ENCODE data around the gene CHST15. TPM values are rescaled to one million over a fixed set of nuclear protein-coding genes. Genes with fewer than 3 reads are reported as not detected.
A peak's percentile ranks its signal among the peaks of the same experiment; 100 is the strongest.

Gene CHST15
- total RNA-seq, 5 donors from 2014 or later (not counting 1 experiment from before 2014, with no cell fraction given) = 0.95 to 4.2 (median 1.3) TPM

DNA sequence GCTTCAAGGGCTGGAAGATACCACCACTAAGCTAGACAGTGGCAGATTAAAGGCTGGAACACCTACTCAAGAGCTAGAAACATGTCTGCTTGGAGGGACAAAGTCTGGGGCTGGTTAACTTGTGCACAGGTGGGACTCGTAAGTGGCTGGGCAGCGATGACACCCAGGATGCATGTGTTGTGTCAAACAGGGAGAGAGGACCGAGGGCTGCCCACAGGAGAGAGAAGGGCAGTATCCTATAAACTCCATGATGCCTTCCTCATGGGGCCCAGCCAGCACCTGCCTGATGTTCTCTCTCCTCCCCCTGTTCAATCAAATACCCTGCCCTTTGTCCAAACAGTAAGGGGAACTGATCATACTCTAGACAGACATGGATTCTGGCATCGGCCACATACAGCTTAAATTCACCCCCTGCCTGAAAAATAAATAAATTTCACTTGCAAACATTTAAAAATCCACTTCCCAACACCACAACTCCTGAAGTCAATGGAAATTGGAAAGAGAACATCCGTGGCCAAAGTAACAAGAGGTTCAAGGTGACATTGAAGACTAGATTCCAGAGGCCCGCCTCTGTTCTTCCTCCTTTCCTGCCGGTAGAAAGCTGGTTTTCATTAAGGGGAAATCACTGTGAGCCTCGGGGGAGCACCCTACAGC is 50.6 kb downstream of the CHST15 start:
- Mint-ChIP-seq H3K36me3 (no peaks in the 10 kb centered on the region), H3K27me3 (peaks cover 3% of the 10 kb centered on the region in 2 donors), H3K27ac (no peak overlapping the region), H3K4me3 (peak overlapping the region in 1 of 3 donors; percentile 44), H3K9me3 (peaks cover 0 to 8% (median 4%) of the 10 kb centered on the region in 3 donors), H3K4me1 (peaks cover 4 to 20% (median 8%) of the 10 kb centered on the region in 3 donors)
- POLR2A ChIA-PET = no interaction called here
- no peak overlapping the region for H3K27ac ChIP-seq (ENCODE audit: low read length)
- H3K4me3 ChIP-seq (ENCODE audit: control insufficient read depth in 1 of 2, extremely low read depth in 1 of 2, low read length in 1 of 2) = no peak overlapping the region
- no peaks in the 10 kb centered on the region for H3K9me3 ChIP-seq
- ATAC-seq (replicated peaks in 1 of 4) (no peak), DNase-seq (no peak)
- no peaks in the 10 kb centered on the region for H3K36me3 ChIP-seq (ENCODE audit: control insufficient read depth in 2 of 2, extremely low read depth in 1 of 2, insufficient read depth in 1 of 2, low read length in 1 of 2)
- WGBS (ENCODE audit: insufficient coverage) = 53% methylated on average over 3 of the region's 8 CpGs
- CTCF ChIA-PET = no interaction called here
- H3K27me3 ChIP-seq (replicated peaks in 1 of 2; ENCODE audit: control insufficient read depth in 2 of 2, extremely low read depth in 1 of 2, insufficient read depth in 2 of 2, low read length in 1 of 2) = peaks cover 0 to 12% of the 10 kb centered on the region in 2 experiments
- peaks cover 7 to 10% of the 10 kb centered on the region in 2 experiments for H3K4me1 ChIP-seq (ENCODE audit: control insufficient read depth in 1 of 2, extremely low read depth in 1 of 2, insufficient read depth in 2 of 2, low read length in 2 of 2)

DNA sequence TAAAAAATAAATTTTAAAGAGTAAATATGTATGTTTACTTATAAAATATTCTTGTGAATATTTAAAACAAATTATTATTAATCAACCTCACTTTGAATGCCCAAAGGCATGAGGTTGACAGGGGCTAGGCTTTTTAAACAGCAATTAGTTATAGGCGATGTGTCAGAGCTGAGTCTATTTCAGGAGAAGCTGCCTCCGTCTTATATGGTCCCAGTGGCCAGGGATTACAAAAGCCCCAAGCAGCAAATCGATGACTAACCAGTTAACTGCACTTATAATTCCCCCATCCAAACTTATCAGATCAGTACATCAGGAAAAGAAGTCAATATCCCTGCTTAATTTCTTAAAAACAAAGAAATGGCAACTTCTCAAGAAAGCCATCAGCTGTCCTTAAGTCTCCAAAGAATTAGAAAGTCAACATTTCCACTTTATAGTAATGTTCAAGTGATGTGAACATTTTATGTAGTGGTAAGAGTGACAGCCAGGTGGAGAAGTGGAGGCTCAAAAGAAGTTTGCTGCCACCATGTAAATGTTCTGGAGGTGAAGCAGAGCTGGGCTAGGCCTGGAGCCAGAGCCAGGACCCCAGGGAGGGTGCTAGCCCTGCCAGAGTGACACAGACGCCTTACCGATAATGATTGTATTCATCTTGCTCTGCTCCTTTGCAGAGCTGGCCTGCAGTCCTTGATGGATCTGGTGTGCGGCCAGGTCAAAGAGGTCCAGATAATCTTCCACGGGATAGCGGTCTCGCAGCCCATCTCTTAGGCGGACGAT is 51.5 kb downstream of the CHST15 start:
- no peak overlapping the region for H3K4me3 Mint-ChIP-seq
- peaks cover 0 to 8% (median 4%) of the 10 kb centered on the region in 3 donors for H3K9me3 Mint-ChIP-seq
- DNase-seq (no peak), ATAC-seq (replicated peaks in 1 of 4) (no peak)
- Histone ChIP-seq H3K27me3 (replicated peaks in 1 of 2; ENCODE audit: control insufficient read depth in 2 of 2, extremely low read depth in 1 of 2, insufficient read depth in 2 of 2, low read length in 1 of 2) (peaks cover 0 to 12% of the 10 kb centered on the region in 2 experiments), H3K36me3 (ENCODE audit: control insufficient read depth in 2 of 2, extremely low read depth in 1 of 2, insufficient read depth in 1 of 2, low read length in 1 of 2) (no peaks in the 10 kb centered on the region), H3K9me3 (no peaks in the 10 kb centered on the region), H3K4me1 (ENCODE audit: control insufficient read depth in 1 of 2, extremely low read depth in 1 of 2, insufficient read depth in 2 of 2, low read length in 2 of 2) (peaks cover 7 to 10% of the 10 kb centered on the region in 2 experiments), H3K27ac (ENCODE audit: low read length) (no peak overlapping the region), H3K4me3 (ENCODE audit: control insufficient read depth in 1 of 2, extremely low read depth in 1 of 2, low read length in 1 of 2) (no peak overlapping the region)
- H3K27me3 Mint-ChIP-seq = peaks cover 3% of the 10 kb centered on the region in 2 donors
- no peak overlapping the region for H3K27ac Mint-ChIP-seq
- ChIA-PET CTCF (no interaction called here), POLR2A (no interaction called here)
- peaks cover 4 to 20% (median 8%) of the 10 kb centered on the region in 3 donors for H3K4me1 Mint-ChIP-seq
- no peaks in the 10 kb centered on the region for H3K36me3 Mint-ChIP-seq
- WGBS (ENCODE audit: insufficient coverage) = 88% methylated on average over 11 of the region's 11 CpGs

- CTCF ChIA-PET = no interaction called here
- H3K4me1 ChIP-seq (ENCODE audit: control insufficient read depth in 1 of 2, extremely low read depth in 1 of 2, insufficient read depth in 2 of 2, low read length in 2 of 2) = peaks cover 10 to 15% of the 10 kb centered on the region in 2 experiments
- POLR2A ChIA-PET = no interaction called here
Observed at GRCh38 chr10:124040451-124041188, 52.8 kb downstream of the CHST15 start.

DNA sequence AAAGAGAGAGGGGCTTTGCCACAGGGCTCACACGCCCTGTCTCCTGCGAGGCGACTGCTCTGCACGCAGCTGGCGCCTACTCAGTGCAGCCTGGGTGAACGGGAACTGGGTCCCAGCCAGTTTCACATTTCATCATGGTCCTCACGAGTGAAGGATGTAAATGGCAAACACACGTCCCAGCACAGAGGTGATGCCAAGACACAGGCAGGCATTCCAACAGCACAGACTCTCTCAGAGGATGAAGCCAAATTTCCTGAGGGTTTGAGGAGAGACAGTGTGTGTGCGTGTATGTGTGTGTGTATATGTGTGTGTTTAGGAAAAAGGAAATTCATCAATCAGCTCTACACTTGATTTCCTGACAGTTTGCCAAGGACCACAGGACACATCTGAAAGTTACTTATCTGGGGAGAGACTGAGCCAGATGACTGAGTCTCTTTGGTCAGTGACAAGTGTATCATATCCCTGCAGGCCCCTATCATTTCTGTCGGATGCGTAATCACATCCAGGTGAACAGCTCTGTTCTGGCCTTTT is 53.9 kb downstream of the CHST15 start:
- Mint-ChIP-seq H3K4me3 (no peak overlapping the region), H3K36me3 (no peaks in the 10 kb centered on the region), H3K27ac (no peak overlapping the region), H3K9me3 (no peaks in the 10 kb centered on the region), H3K4me1 (peaks cover 15 to 33% (median 19%) of the 10 kb centered on the region in 3 donors), H3K27me3 (peaks cover 3 to 5% of the 10 kb centered on the region in 2 donors)
- no peak overlapping the region for H3K27ac ChIP-seq (ENCODE audit: low read length)
- no peaks in the 10 kb centered on the region for H3K9me3 ChIP-seq
- POLR2A ChIA-PET = no interaction called here
- H3K4me1 ChIP-seq (ENCODE audit: control insufficient read depth in 1 of 2, extremely low read depth in 1 of 2, insufficient read depth in 2 of 2, low read length in 2 of 2) = peaks cover 13 to 25% of the 10 kb centered on the region in 2 experiments
- peaks cover 0 to 29% of the 10 kb centered on the region in 2 experiments for H3K27me3 ChIP-seq (replicated peaks in 1 of 2; ENCODE audit: control insufficient read depth in 2 of 2, extremely low read depth in 1 of 2, insufficient read depth in 2 of 2, low read length in 1 of 2)
- 74% methylated on average over 6 of the region's 11 CpGs for WGBS (ENCODE audit: insufficient coverage)
- no peak for DNase-seq
- CTCF ChIA-PET = no interaction called here
- no peak overlapping the region for H3K4me3 ChIP-seq (ENCODE audit: control insufficient read depth in 1 of 2, extremely low read depth in 1 of 2, low read length in 1 of 2)
- no peak for ATAC-seq (replicated peaks in 1 of 4)
- H3K36me3 ChIP-seq (ENCODE audit: control insufficient read depth in 2 of 2, extremely low read depth in 1 of 2, insufficient read depth in 1 of 2, low read length in 1 of 2) = no peaks in the 10 kb centered on the region

More at GRCh38 chr10:124040451-124041188, 52.8 kb downstream of the CHST15 start:
- Histone ChIP-seq H3K4me3 (ENCODE audit: control insufficient read depth in 1 of 2, extremely low read depth in 1 of 2, low read length in 1 of 2) (no peak overlapping the region), H3K9me3 (no peaks in the 10 kb centered on the region), H3K27ac (ENCODE audit: low read length) (no peak overlapping the region), H3K36me3 (ENCODE audit: control insufficient read depth in 2 of 2, extremely low read depth in 1 of 2, insufficient read depth in 1 of 2, low read length in 1 of 2) (no peaks in the 10 kb centered on the region), H3K27me3 (replicated peaks in 1 of 2; ENCODE audit: control insufficient read depth in 2 of 2, extremely low read depth in 1 of 2, insufficient read depth in 2 of 2, low read length in 1 of 2) (peaks cover 0 to 19% of the 10 kb centered on the region in 2 experiments)
- Mint-ChIP-seq H3K36me3 (no peaks in the 10 kb centered on the region), H3K27ac (no peak overlapping the region), H3K4me1 (peaks cover 13 to 29% (median 16%) of the 10 kb centered on the region in 3 donors), H3K4me3 (no peak overlapping the region), H3K9me3 (peaks cover 0 to 4% (median 0%) of the 10 kb centered on the region in 3 donors), H3K27me3 (peaks cover 3 to 5% of the 10 kb centered on the region in 2 donors)
- DNase-seq (peak in 1 of 35 experiments; percentile 16), ATAC-seq (replicated peaks in 1 of 4) (no peak)
- WGBS (ENCODE audit: insufficient coverage) = 80% methylated on average over 6 of the region's 7 CpGs

GRCh38 chr10:124037784-124038183 is 55.6 kb downstream of the CHST15 start:
- Histone ChIP-seq H3K4me1 (ENCODE audit: control insufficient read depth in 1 of 2, extremely low read depth in 1 of 2, insufficient read depth in 2 of 2, low read length in 2 of 2) (peaks cover 7 to 25% of the 10 kb centered on the region in 2 experiments), H3K27me3 (replicated peaks in 1 of 2; ENCODE audit: control insufficient read depth in 2 of 2, extremely low read depth in 1 of 2, insufficient read depth in 2 of 2, low read length in 1 of 2) (peaks cover 0 to 34% of the 10 kb centered on the region in 2 experiments), H3K36me3 (ENCODE audit: control insufficient read depth in 2 of 2, extremely low read depth in 1 of 2, insufficient read depth in 1 of 2, low read length in 1 of 2) (no peaks in the 10 kb centered on the region), H3K27ac (ENCODE audit: low read length) (no peak overlapping the region), H3K9me3 (no peaks in the 10 kb centered on the region), H3K4me3 (ENCODE audit: control insufficient read depth in 1 of 2, extremely low read depth in 1 of 2, low read length in 1 of 2) (no peak overlapping the region)
- ATAC-seq (replicated peaks in 1 of 4) (no peak), DNase-seq (no peak)
- Mint-ChIP-seq H3K4me3 (no peak overlapping the region), H3K36me3 (no peaks in the 10 kb centered on the region), H3K4me1 (peaks cover 11 to 22% (median 14%) of the 10 kb centered on the region in 3 donors), H3K27me3 (peaks cover 0 to 5% of the 10 kb centered on the region in 2 donors), H3K27ac (no peak overlapping the region), H3K9me3 (no peaks in the 10 kb centered on the region)
- POLR2A ChIA-PET = no interaction called here
- 72% methylated on average over 5 of the region's 8 CpGs for WGBS (ENCODE audit: insufficient coverage)
- CTCF ChIA-PET = no interaction called here

DNA sequence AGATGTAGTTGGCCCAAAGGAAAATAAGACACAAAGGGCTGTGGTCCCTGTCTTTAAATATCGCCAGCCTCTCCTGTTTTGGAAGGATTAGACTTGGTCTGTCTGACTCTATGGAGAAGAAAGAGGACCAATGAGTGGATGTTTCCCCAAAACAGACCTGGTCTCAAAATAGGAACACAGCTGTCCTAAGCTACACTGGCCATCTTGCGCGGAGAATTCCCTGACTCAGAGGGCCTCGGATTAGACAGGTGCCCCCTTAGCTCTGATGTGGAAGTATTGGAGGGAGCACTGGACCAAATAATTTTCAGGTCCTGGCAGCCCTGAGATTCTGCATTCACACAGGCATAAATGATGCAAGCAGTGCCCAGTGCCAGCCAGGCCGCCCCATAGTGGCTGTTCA is 56.1 kb downstream of the CHST15 start:
- H3K4me3 Mint-ChIP-seq = no peak overlapping the region
- peaks cover 0 to 5% of the 10 kb centered on the region in 2 donors for H3K27me3 Mint-ChIP-seq
- Histone ChIP-seq H3K4me1 (ENCODE audit: control insufficient read depth in 1 of 2, extremely low read depth in 1 of 2, insufficient read depth in 2 of 2, low read length in 2 of 2) (peaks cover 3 to 20% of the 10 kb centered on the region in 2 experiments), H3K4me3 (ENCODE audit: control insufficient read depth in 1 of 2, extremely low read depth in 1 of 2, low read length in 1 of 2) (no peak overlapping the region), H3K36me3 (ENCODE audit: control insufficient read depth in 2 of 2, extremely low read depth in 1 of 2, insufficient read depth in 1 of 2, low read length in 1 of 2) (no peaks in the 10 kb centered on the region), H3K27me3 (replicated peaks in 1 of 2; ENCODE audit: control insufficient read depth in 2 of 2, extremely low read depth in 1 of 2, insufficient read depth in 2 of 2, low read length in 1 of 2) (peaks cover 0 to 34% of the 10 kb centered on the region in 2 experiments), H3K9me3 (no peaks in the 10 kb centered on the region), H3K27ac (ENCODE audit: low read length) (no peak overlapping the region)
- ATAC-seq (replicated peaks in 1 of 4) = no peak
- DNase-seq = no peak
- H3K36me3 Mint-ChIP-seq = no peaks in the 10 kb centered on the region
- WGBS (ENCODE audit: insufficient coverage) = 80% methylated on average over 3 of the region's 5 CpGs
- ChIA-PET POLR2A (no interaction called here), CTCF (no interaction called here)
- H3K27ac Mint-ChIP-seq = no peak overlapping the region
- peaks cover 11 to 17% (median 11%) of the 10 kb centered on the region in 3 donors for H3K4me1 Mint-ChIP-seq
- no peaks in the 10 kb centered on the region for H3K9me3 Mint-ChIP-seq
